Hippocampal formation (tissue), 2 donors: ENCODE results near the gene INHBB.

ENCODE experiments used
- DNase-seq, 2 donors: peaks; one replicate each; lab custom pipeline; 2025; lab: John Stamatoyannopoulos, UW

The INHBB gene

DNA sequence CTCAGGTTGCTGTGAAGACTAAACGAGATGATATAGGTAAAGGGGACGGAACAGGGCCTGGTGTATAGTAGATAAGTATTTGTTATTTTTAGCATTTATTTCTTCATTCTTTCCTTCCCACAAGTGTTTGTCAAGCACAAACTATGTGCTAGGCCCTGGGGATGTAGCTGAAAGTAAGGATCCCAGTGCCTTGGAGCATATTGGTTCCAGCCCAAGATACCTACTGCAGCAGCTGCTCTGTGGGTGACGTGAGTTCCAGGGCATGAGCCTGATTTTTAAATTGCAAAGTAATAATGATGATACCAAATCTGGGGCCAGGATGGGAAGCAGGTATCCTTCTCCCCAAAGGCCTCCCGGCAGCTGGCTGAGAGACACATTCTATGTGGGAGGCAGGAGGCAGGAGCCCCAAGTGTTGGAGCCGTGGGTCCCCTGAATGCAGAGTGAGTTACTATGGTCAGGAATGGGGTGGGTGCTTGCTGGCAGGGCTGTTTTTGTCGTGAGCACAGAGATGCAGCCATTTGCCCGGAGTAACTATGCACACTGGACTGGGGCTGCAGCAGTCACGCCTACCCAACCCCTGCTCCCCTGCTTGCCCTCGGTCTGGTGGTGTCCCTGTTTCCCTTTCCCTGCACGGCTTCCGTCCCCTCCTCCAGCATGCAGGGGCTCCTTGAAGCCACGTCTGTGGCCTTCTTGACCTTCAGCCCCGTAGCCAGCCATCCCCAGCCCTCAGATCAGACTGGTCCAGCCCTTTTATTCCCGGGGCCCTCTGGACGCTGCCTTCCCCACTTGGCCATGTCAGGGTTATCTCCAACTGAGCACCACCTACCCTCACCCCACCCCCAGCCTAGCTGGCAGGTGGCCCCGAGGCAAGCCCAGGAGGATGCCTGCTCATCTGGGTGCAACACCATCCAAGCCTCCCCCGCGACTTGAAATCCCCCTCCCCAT, 52.4 kb downstream of the INHBB start:
- no peak for DNase-seq

DNA sequence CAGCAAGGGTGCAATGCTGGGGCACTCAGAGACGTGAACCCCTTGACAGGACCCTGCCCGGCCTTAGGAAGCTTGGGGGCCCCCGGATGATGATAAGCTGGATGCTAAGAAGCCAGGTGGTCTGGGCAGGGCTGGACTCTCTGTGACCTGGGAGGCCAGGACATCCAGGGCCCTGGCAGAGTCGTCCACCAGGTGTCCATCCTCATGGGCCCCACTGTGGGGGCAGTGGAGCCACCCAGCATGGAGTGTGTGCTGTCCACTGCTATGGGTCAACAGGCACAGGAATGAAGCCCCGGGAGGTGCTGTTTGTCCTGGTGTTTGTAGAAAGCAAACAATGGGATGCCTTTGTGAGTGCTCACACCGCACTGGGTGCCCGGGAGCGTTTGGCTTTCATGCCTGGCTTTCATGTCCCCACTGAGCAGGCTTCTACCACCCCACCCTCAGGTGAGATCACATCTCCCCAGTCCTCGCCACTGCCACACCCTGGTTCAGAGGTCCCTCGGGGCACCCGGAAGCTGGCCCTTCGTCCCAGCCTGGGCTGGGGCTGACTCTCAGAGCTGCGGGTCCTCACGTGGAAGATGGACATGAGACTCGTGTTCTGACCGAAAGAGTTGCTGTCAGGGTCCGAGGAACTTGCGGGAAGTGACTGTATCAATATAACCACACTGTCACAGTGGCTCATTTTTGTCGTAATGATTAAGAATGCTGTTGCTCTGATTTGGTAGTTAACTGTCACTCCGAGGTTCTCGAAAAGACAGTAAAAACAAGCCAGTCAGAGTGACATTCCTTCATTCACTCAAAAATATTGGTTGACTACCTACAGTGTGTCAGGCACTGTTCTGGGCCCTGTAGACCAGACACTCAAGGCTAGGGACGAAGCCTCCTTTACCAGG, 53.3 kb downstream of the INHBB start:
- DNase-seq, result no peak

DNA sequence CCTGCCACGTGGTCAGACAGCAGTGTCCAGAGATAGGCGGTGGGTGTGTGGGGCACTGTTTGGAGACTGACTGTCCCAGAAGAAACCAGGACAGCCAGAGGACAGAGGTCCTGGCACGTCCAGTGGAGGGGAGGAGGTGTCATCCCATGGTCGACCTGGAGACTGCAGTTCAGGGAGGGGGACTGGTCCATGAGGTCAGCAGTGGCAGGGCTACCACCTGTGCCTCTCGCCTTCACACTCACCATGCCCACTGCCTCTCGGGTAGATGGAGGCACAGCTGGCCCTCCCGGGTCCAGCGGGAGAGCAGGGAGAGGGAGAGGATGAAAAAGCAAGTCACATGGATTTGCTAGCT, 53.9 kb downstream of the INHBB start:
- no peak for DNase-seq

DNA sequence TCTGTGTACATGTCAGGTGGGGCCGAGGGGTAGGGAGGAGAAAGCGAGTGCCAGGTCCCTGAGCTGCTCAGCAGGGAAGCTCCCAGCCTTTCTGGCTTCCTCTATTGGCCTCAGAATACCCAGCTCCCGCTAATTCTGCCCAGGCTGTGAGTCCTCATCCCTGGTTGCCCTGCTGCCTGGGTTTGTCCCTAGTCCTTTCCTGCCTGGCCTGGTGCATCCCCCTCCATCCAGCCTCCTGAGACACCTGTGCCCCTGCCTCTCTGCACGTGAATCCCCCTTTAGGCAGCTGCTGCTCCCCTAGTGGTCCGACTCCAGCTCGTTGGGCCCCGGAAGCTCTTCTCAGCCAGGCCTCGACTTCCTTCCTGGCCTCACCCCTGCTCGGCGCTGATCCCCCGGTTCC, 54.6 kb downstream of the INHBB start:
- DNase-seq, result no peak
